PC-9 (cell line): ENCODE results near the gene PFKM.
"Not testable (repeated sequence)": the region's sequence is repeated elsewhere in the genome, so short reads cannot be mapped to it uniquely, and the experiment has no call there.

Source experiments
- CTCF ChIP-seq: fragments of 200-600 bp; sonication (generic); conservative IDR thresholded peaks from 2 replicates; pipeline ENCODE4 v1.6.1; 2017; ENCODE audit warnings: mixed run types, antibody characterized with exemption, mild to moderate bottlenecking, moderate library complexity
- EZH2 ChIP-seq: fragments of 200-600 bp; sonication (generic); IDR thresholded peaks from 2 replicates; pipeline ENCODE4 v1.8.0; 2017; ENCODE audit warnings: antibody characterized with exemption, low read depth

DNA sequence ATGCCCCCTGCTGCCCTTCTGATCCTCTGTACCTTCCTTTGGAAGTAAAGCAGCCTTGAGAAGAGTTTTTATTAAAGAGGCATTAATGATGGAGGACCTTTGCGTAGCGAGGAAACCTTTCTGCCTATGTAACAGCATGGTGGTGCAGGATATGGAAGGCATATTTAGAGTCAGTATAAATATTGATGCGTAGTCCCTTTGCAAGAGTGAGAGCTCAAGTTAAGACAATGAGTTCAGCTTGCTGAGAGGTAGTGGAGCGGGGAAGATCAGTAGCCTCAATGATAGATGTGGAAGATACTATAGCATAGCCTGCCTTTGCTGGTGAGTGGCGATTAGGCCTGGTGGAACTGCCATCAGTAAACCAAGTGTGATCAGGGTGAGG, 7.9 kb upstream of the PFKM start:
- not testable (repeated sequence) for TF ChIP-seq CTCF, EZH2
